MM.1S (cell line): ENCODE results near the gene ZNF808.

ENCODE experiments used
- CTCF ChIP-seq: fragments of 300-600 bp; sonication (generic); IDR thresholded peaks from 2 replicates; pipeline ENCODE4 v1.5.1; 2016; ENCODE audit warnings: antibody characterized with exemption, low read length, mixed read lengths
- EZH2 ChIP-seq: fragments of 300-600 bp; sonication (generic); optimal IDR thresholded peaks from 2 replicates; pipeline ENCODE3; 2017; ENCODE audit warnings: low read depth, mild to moderate bottlenecking, antibody characterized with exemption, low read length, mixed read lengths
- EZH2phosphoT487 ChIP-seq: fragments of 300-600 bp; sonication (generic); IDR thresholded peaks from 2 replicates; pipeline ENCODE4 v1.6.1; 2018; ENCODE audit warnings: antibody characterized with exemption, low read length

GRCh38 chr19:52603558-52604207, 76.2 kb downstream of the ZNF808 start:
- no peak for TF ChIP-seq CTCF
- no peak for TF ChIP-seq EZH2
- no peak for TF ChIP-seq EZH2phosphoT487
